Measurements from ENCODE around the gene TRPV4. TPM values are rescaled to one million over a fixed set of nuclear protein-coding genes. Genes with fewer than 3 reads are reported as not detected.

Gene TRPV4
- total and polyA plus RNA-seq, 10 of the 15 experiments (the other 5 are each of a cell fraction or from before 2014, with no cell fraction given), result not detected

GRCh38 chr12:109735051-109735521, 98.1 kb downstream of the TRPV4 start (continued):
- no peak for TF ChIP-seq BHLHE40 (IDR thresholded peaks at IDR 0.05; ENCODE audit: borderline replicate concordance in 1 of 2, low read depth in 2 of 2, low read length in 1 of 2)

GRCh38 chr12:109734219-109735000, 98.8 kb downstream of the TRPV4 start:
- ChIA-PET RAD21 (ENCODE audit: unreplicated experiment) (no interaction called here), POLR2A (no interaction called here), SMC1A (ENCODE audit: uncharacterized antibody, unreplicated experiment) (no interaction called here), CTCF (interaction anchor here (0.6 kb wide), 1 partner anchor 963 kb away, joined by 3 read pairs; no protein-coding TSS in a partner anchor)
- Histone ChIP-seq H3K4me2 (ENCODE audit: control insufficient read depth, insufficient read depth) (no peak overlapping the region), H3K27me3 (replicated peaks in 1 of 2; ENCODE audit: control insufficient read depth in 2 of 2, insufficient read depth in 2 of 2, low read length in 1 of 2) (no peaks in the 10 kb centered on the region; a peak in 2 of 4 replicates), H3K9ac (ENCODE audit: control insufficient read depth, insufficient read depth, low read length) (no peak overlapping the region), H4K20me1 (ENCODE audit: control insufficient read depth, insufficient read depth) (no peaks in the 10 kb centered on the region), H3K4me3 (no peak overlapping the region), H3K4me1 (ENCODE audit: control insufficient read depth, insufficient read depth, low read length) (no peaks in the 10 kb centered on the region), H3K79me2 (ENCODE audit: control insufficient read depth, insufficient read depth, low read length) (no peaks in the 10 kb centered on the region), H3K9me3 (replicated peaks; ENCODE audit: control insufficient read depth, insufficient read depth, low read length) (no peaks in the 10 kb centered on the region), H3K36me3 (ENCODE audit: control insufficient read depth in 2 of 2, insufficient read depth in 2 of 2, low read length in 1 of 2) (no peaks in the 10 kb centered on the region), H3K27ac (ENCODE audit: control insufficient read depth, insufficient read depth) (no peak overlapping the region), H2AFZ (ENCODE audit: control insufficient read depth, low read depth, low read length) (no peak overlapping the region)
- ATAC-seq (no peak), DNase-seq (ENCODE audit: low read depth, low spot score) (no peak), FAIRE-seq (no peak)
- in situ Hi-C loops (cut with MboI) (no loop called here), intact Hi-C loops (cut with micrococcal nuclease; ENCODE audit: unreplicated experiment) (no loop called here)
- no TSS peak for BruUV-seq (replicated peaks)
- 17% methylated on average over 22 of the region's 22 CpGs for WGBS (ENCODE audit: insufficient coverage, insufficient replicate concordance, low lambda C conversion rate, missing lambda C conversion rate)
- TF ChIP-seq NFYB (IDR thresholded peaks at IDR 0.05; ENCODE audit: insufficient read depth, low read depth, low read length) (no peak), JUNB (IDR thresholded peaks at IDR 0.05) (no peak), CBX3 (IDR thresholded peaks at IDR 0.05; ENCODE audit: borderline replicate concordance, low read depth) (no peak), SUZ12 (IDR thresholded peaks at IDR 0.05; ENCODE audit: unreplicated experiment) (no peak)

Small RNAs within 50 kb of the gene (microRNA-seq; reads per million reads assigned to microRNA genes)
- not detected for gene MIR4497

Small RNAs within 50 kb of the gene (small RNA-seq; reads per million reads assigned to genes)
- gene MIR4497 (not detected), gene RN7SL441P (not detected)

Other genes starting within 250 kb of the TRPV4 start
- gene FAM222A, start 119.6 kb downstream of the TRPV4 start, total RNA-seq (2014; rRNA removed), result 0.05 and 0.28 TPM in 2 replicates
- gene FAM222A, start 119.6 kb downstream of the TRPV4 start, total RNA-seq (2014; rRNA removed; fragmentation: Illumina TruSeq; extraction: Trizol), result 0.09 TPM in 1 of 2 replicates, not detected in the other
- 0.37 and 0.49 TPM in 2 replicates for gene FAM222A, start 119.6 kb downstream of the TRPV4 start, total RNA-seq (2021)
- gene FAM222A, start 119.6 kb downstream of the TRPV4 start, polyA plus RNA-seq (2011; rRNA removed), result 0.06 and 0.14 TPM in 2 replicates
- 0.06 TPM in 1 of 2 replicates, not detected in the other for gene FAM222A, start 119.6 kb downstream of the TRPV4 start, polyA plus RNA-seq (2014; fragmentation: Illumina TruSeq; extraction: Trizol)
- gene FAM222A, start 119.6 kb downstream of the TRPV4 start, polyA plus RNA-seq (2014; fragmentation: Nextera tagmentation; extraction: Ambion mirVana), result under 1 TPM in 1 of 2 experiments, not detected in 1; 0.04 TPM
- gene FAM222A, start 119.6 kb downstream of the TRPV4 start, polyA plus RNA-seq (2014; rRNA removed), result 0.04 and 0.38 TPM in 2 replicates
- gene FAM222A, start 119.6 kb downstream of the TRPV4 start, polyA plus RNA-seq (2016; fragmentation: Nextera tagmentation; extraction: Ambion mirVana), result not detected
- 30.8 and 31.8 TPM in 2 replicates for gene GLTP, start 47.1 kb upstream of the TRPV4 start, total RNA-seq (2014; rRNA removed)
- gene GLTP, start 47.1 kb upstream of the TRPV4 start, total RNA-seq (2014; rRNA removed; fragmentation: Illumina TruSeq; extraction: Trizol), result 24.8 and 27.6 TPM in 2 replicates
- gene GLTP, start 47.1 kb upstream of the TRPV4 start, total RNA-seq (2021), result 21.9 and 23.9 TPM in 2 replicates
- gene GLTP, start 47.1 kb upstream of the TRPV4 start, polyA plus RNA-seq (2011; rRNA removed), result 16.4 and 16.8 TPM in 2 replicates
- 22.3 and 26.6 TPM in 2 replicates for gene GLTP, start 47.1 kb upstream of the TRPV4 start, polyA plus RNA-seq (2014; fragmentation: Illumina TruSeq; extraction: Trizol)
- gene GLTP, start 47.1 kb upstream of the TRPV4 start, polyA plus RNA-seq (2014; fragmentation: Nextera tagmentation; extraction: Ambion mirVana), result 10 to 100 TPM; 19.8 to 20.3 TPM
- 23.1 and 23.9 TPM in 2 replicates for gene GLTP, start 47.1 kb upstream of the TRPV4 start, polyA plus RNA-seq (2014; rRNA removed)
- gene GLTP, start 47.1 kb upstream of the TRPV4 start, polyA plus RNA-seq (2016; fragmentation: Nextera tagmentation; extraction: Ambion mirVana), result 10 to 100 TPM; 37.3 to 44.0 TPM
- 14.6 and 15.2 TPM in 2 replicates for gene TCHP, start 66.9 kb upstream of the TRPV4 start, total RNA-seq (2014; rRNA removed)
- gene TCHP, start 66.9 kb upstream of the TRPV4 start, total RNA-seq (2014; rRNA removed; fragmentation: Illumina TruSeq; extraction: Trizol), result 11.6 and 13.2 TPM in 2 replicates
- 15.0 and 15.2 TPM in 2 replicates for gene TCHP, start 66.9 kb upstream of the TRPV4 start, total RNA-seq (2021)
- gene TCHP, start 66.9 kb upstream of the TRPV4 start, polyA plus RNA-seq (2011; rRNA removed), result 9.6 and 10.1 TPM in 2 replicates
- 14.8 and 15.1 TPM in 2 replicates for gene TCHP, start 66.9 kb upstream of the TRPV4 start, polyA plus RNA-seq (2014; fragmentation: Illumina TruSeq; extraction: Trizol)
- gene TCHP, start 66.9 kb upstream of the TRPV4 start, polyA plus RNA-seq (2014; fragmentation: Nextera tagmentation; extraction: Ambion mirVana), result 1 to 10 TPM; 4.8 to 5.8 TPM
- 18.6 and 19.4 TPM in 2 replicates for gene TCHP, start 66.9 kb upstream of the TRPV4 start, polyA plus RNA-seq (2014; rRNA removed)
- gene TCHP, start 66.9 kb upstream of the TRPV4 start, polyA plus RNA-seq (2016; fragmentation: Nextera tagmentation; extraction: Ambion mirVana), result 10 to 100 TPM; 16.8 to 18.4 TPM
- gene GIT2, start 163.0 kb upstream of the TRPV4 start, total RNA-seq (2014; rRNA removed), result 34.0 and 34.3 TPM in 2 replicates
- 43.7 and 44.3 TPM in 2 replicates for gene GIT2, start 163.0 kb upstream of the TRPV4 start, total RNA-seq (2014; rRNA removed; fragmentation: Illumina TruSeq; extraction: Trizol)
- gene GIT2, start 163.0 kb upstream of the TRPV4 start, total RNA-seq (2021), result 44.1 and 45.5 TPM in 2 replicates
- 44.1 and 47.7 TPM in 2 replicates for gene GIT2, start 163.0 kb upstream of the TRPV4 start, polyA plus RNA-seq (2011; rRNA removed)
- 47.3 and 55.8 TPM in 2 replicates for gene GIT2, start 163.0 kb upstream of the TRPV4 start, polyA plus RNA-seq (2014; fragmentation: Illumina TruSeq; extraction: Trizol)
- 1 to 10 TPM; 9.1 to 9.4 TPM for gene GIT2, start 163.0 kb upstream of the TRPV4 start, polyA plus RNA-seq (2014; fragmentation: Nextera tagmentation; extraction: Ambion mirVana)
- 42.0 and 43.3 TPM in 2 replicates for gene GIT2, start 163.0 kb upstream of the TRPV4 start, polyA plus RNA-seq (2014; rRNA removed)
- gene GIT2, start 163.0 kb upstream of the TRPV4 start, polyA plus RNA-seq (2016; fragmentation: Nextera tagmentation; extraction: Ambion mirVana), result 10 to 100 TPM; 49.9 TPM
- 90.1 and 93.4 TPM in 2 replicates for gene ANKRD13A, start 166.0 kb upstream of the TRPV4 start, total RNA-seq (2014; rRNA removed)
- gene ANKRD13A, start 166.0 kb upstream of the TRPV4 start, total RNA-seq (2014; rRNA removed; fragmentation: Illumina TruSeq; extraction: Trizol), result 76.9 and 85.2 TPM in 2 replicates
- gene ANKRD13A, start 166.0 kb upstream of the TRPV4 start, total RNA-seq (2021), result 78.8 and 81.4 TPM in 2 replicates
- gene ANKRD13A, start 166.0 kb upstream of the TRPV4 start, polyA plus RNA-seq (2011; rRNA removed), result 82.8 and 110 TPM in 2 replicates
- 76.2 and 106 TPM in 2 replicates for gene ANKRD13A, start 166.0 kb upstream of the TRPV4 start, polyA plus RNA-seq (2014; fragmentation: Illumina TruSeq; extraction: Trizol)
- gene ANKRD13A, start 166.0 kb upstream of the TRPV4 start, polyA plus RNA-seq (2014; fragmentation: Nextera tagmentation; extraction: Ambion mirVana), result 10 to 100 TPM; 10.2 to 18.2 TPM
- gene ANKRD13A, start 166.0 kb upstream of the TRPV4 start, polyA plus RNA-seq (2014; rRNA removed), result 75.2 and 89.1 TPM in 2 replicates
- 10 to 100 TPM; 38.5 to 40.3 TPM for gene ANKRD13A, start 166.0 kb upstream of the TRPV4 start, polyA plus RNA-seq (2016; fragmentation: Nextera tagmentation; extraction: Ambion mirVana)
- 10.1 and 12.2 TPM in 2 replicates for gene C12orf76, start 215.1 kb upstream of the TRPV4 start, total RNA-seq (2014; rRNA removed)
- gene C12orf76, start 215.1 kb upstream of the TRPV4 start, total RNA-seq (2014; rRNA removed; fragmentation: Illumina TruSeq; extraction: Trizol), result 7.9 and 9.1 TPM in 2 replicates
- 9.3 and 11.1 TPM in 2 replicates for gene C12orf76, start 215.1 kb upstream of the TRPV4 start, total RNA-seq (2021)
- gene C12orf76, start 215.1 kb upstream of the TRPV4 start, polyA plus RNA-seq (2011; rRNA removed), result 20.4 and 27.4 TPM in 2 replicates
- 8.8 and 14.0 TPM in 2 replicates for gene C12orf76, start 215.1 kb upstream of the TRPV4 start, polyA plus RNA-seq (2014; fragmentation: Illumina TruSeq; extraction: Trizol)
- gene C12orf76, start 215.1 kb upstream of the TRPV4 start, polyA plus RNA-seq (2014; fragmentation: Nextera tagmentation; extraction: Ambion mirVana), result 1 to 10 TPM; 3.6 to 4.6 TPM
- gene C12orf76, start 215.1 kb upstream of the TRPV4 start, polyA plus RNA-seq (2014; rRNA removed), result 12.1 and 13.7 TPM in 2 replicates
- 10 to 100 TPM; 13.7 to 13.8 TPM for gene C12orf76, start 215.1 kb upstream of the TRPV4 start, polyA plus RNA-seq (2016; fragmentation: Nextera tagmentation; extraction: Ambion mirVana)

All from GM12878 (cell line).